GM12878 (cell line): ENCODE measurements around the gene CTSK.

ENCODE experiments used
- CTCF ChIP-seq, 3 experiments: IDR thresholded peaks in 2 of 3; conservative IDR thresholded peaks in 1 of 3; 2 replicates each; pipeline ENCODE4 v1.5.1; 2011; ENCODE audit warnings: low read depth in 3 of 3, low read length in 3 of 3, mild to moderate bottlenecking in 3 of 3, control low read depth in 2 of 3, moderate library complexity in 2 of 3, inconsistent platforms in 1 of 3, mixed read lengths in 1 of 3; ENCODE audit not compliant: control insufficient read depth in 2 of 3, insufficient read depth in 1 of 3; ENCODE audit errors: extremely low read depth in 1 of 3
- MYC ChIP-seq: IDR thresholded peaks from 2 replicates; pipeline ENCODE4 v1.6.1; 2011; ENCODE audit warnings: mild to moderate bottlenecking, low read length, moderate library complexity, inconsistent platforms; ENCODE audit not compliant: insufficient read depth, insufficient replicate concordance, insufficient read length, severe bottlenecking

DNA sequence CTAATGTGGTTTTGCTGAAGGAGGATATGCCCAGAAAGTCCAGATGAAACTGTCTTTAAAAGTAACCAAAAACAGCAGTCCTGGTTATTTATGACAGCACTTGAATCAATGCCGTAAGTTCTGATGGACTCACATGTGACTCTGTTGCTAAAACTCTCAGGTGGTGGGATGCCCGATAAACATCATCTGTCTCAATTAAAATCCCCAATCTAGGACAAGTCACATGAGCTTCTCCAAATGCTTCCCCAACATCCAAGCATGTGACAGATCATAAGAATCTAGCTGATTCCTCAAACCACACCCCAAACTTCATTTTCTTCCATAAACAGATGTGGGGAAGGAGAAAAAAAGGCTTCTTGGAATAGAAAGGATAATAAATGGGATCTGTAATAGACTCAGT, 786 bp upstream of the CTSK start:
- TF ChIP-seq CTCF (IDR thresholded peaks at IDR 0.05 in 2 of 3, conservative IDR thresholded peaks at IDR 0.05 in 1 of 3; ENCODE audit: control insufficient read depth in 2 of 3, extremely low read depth in 1 of 3, insufficient read depth in 1 of 3, low read depth in 3 of 3, low read length in 3 of 3) (no peak), MYC (no peak)
